Measurements from ENCODE around the gene TMEM245.

DNA sequence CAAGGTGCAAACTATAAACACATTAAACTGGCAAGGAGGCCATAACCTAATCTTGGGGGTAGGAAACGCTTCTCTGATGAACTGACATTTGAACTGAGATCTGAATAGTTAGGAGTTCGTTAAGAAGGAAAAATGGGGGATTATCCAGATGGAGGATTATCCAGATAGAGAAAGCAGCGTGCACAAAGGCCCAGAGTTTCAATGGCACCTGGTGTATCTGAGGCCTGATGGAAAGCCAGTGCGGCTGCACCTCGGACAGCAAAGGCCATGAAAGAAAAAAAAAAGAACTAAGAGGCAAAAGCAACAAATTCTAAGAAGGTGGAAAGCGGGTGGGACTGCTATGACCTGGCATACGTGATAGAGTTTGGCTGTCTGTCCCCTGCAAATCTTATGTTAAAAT lies 93.4 kb downstream of the TMEM245 start:
- TF ChIP-seq, protein P1, sequence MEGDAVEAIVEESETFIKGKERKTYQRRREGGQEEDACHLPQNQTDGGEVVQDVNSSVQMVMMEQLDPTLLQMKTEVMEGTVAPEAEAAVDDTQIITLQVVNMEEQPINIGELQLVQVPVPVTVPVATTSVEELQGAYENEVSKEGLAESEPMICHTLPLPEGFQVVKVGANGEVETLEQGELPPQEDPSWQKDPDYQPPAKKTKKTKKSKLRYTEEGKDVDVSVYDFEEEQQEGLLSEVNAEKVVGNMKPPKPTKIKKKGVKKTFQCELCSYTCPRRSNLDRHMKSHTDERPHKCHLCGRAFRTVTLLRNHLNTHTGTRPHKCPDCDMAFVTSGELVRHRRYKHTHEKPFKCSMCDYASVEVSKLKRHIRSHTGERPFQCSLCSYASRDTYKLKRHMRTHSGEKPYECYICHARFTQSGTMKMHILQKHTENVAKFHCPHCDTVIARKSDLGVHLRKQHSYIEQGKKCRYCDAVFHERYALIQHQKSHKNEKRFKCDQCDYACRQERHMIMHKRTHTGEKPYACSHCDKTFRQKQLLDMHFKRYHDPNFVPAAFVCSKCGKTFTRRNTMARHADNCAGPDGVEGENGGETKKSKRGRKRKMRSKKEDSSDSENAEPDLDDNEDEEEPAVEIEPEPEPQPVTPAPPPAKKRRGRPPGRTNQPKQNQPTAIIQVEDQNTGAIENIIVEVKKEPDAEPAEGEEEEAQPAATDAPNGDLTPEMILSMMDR (IDR thresholded peaks at IDR 0.05) = no peak
- TF ChIP-seq EZH2 (IDR thresholded peaks at IDR 0.05; ENCODE audit: borderline replicate concordance, insufficient read depth, low read depth, low read length, poor library complexity, severe bottlenecking) = no peak
